Central memory CD4-positive, alpha-beta T cell (primary cell): ENCODE data around the gene TBC1D20.
"Not testable (repeated sequence)": the region's sequence is repeated elsewhere in the genome, so short reads cannot be mapped to it uniquely, and the experiment has no call there.

Experiments
- DNase-seq: peaks from one replicate; pipeline ENCODE4 v3.0.0; 2022
- total RNA-seq, 3 experiments: gene quantifications; one replicate each; lab custom pipeline; 2026; lab: John Stamatoyannopoulos, UW

Gene TBC1D20, protein sequence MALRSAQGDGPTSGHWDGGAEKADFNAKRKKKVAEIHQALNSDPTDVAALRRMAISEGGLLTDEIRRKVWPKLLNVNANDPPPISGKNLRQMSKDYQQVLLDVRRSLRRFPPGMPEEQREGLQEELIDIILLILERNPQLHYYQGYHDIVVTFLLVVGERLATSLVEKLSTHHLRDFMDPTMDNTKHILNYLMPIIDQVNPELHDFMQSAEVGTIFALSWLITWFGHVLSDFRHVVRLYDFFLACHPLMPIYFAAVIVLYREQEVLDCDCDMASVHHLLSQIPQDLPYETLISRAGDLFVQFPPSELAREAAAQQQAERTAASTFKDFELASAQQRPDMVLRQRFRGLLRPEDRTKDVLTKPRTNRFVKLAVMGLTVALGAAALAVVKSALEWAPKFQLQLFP
- 41.5 to 76.3 (median 53.8) reads per million in 3 experiments for total RNA-seq

DNA sequence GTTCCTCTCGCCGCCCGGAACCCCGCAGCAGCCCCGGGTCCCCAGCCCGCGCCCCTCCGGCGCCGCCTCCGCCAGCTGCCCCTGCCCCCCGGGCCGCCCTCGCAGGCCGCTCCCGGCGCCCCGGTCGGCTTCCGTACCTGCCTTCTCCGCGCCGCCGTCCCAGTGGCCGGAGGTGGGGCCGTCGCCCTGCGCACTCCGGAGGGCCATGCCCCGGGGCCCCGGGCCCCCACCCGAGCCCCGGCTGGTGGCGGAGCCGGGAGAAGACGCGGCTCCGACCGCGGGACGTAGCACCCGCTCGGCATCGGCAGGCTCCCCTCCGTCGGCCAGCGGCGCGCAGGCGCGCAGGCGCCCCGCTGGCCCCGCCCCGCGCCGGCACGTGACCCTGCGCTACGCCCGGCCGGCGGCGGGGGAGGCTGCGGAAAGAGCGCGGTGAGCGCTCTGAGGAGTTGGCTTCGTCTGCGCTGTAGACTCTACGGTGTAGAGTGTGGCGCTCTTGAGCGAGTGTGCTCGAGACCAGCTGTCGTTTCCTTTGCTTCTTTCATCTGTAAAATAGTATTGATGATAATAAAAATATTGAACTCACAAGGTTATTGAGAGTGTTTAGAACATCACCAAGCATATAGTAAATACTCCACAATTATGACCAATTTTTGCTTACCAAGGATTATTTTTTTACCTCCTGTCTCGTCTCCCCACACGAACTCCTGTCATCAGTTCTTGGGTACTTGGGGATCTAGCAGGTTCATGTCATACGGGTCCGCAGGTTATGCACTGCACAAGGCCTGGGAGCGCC, at the start of gene TBC1D20:
TSS of gene TBC1D20 (minus strand) at position 335 of the 793 bp plus-strand sequence. CDS start at position 207, 128 bp downstream.
- DNase-seq: peak; percentile 86

DNA sequence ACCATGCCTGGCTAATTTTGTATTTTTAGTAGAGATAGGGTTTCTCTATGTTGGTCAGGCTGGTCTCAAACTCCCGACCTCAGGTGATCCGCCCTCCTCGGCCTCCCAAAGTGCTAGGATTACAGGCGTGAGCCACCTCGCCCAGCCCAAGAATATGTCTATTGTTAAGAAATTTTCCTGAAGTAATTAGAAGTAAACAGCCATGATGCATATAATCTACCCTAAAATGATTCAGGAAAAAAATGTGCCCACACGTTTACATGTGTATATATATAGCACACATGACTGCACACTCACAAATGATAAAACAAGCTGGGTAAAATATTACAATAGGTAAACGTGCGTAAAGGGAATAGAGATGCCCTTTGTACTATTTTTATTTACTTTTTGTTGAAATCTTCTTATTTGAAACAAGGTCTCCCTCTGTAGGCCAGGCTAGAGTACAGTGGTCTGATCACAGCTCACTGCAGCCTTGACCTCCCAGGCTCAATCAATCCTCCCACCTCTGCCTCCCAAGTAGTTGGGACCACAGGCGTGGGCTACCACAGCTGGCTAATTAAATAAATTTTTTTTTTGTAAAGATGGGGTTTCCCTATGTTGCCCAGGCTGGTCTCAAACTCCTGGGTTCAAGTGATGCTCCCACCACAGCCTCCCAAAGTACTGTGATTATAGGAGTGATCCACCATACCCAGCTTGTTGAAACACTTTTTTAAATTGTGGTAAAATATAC, 48.2 kb upstream of the TBC1D20 start:
- not testable (repeated sequence) for DNase-seq

DNA sequence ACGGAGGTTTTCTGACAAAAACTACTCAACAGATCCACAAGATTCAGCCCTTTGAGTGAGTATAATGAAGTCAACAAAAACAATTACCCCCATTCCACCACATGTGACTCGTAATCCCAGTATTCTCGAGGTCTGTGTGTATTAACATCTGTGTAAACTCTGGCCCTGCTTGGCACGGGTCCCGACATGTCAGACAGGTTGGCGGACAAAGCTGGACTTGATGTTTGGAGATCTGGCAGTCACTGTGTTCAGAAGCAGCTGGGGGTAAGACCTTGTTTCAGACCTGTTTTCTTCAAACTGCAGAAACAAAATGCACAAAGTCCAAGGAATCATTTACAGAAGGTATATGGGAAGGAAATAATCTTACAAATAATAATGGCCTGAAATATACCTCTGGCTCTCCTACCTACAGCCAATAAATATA, 46.0 kb upstream of the TBC1D20 start:
- not testable (repeated sequence) for DNase-seq

DNA sequence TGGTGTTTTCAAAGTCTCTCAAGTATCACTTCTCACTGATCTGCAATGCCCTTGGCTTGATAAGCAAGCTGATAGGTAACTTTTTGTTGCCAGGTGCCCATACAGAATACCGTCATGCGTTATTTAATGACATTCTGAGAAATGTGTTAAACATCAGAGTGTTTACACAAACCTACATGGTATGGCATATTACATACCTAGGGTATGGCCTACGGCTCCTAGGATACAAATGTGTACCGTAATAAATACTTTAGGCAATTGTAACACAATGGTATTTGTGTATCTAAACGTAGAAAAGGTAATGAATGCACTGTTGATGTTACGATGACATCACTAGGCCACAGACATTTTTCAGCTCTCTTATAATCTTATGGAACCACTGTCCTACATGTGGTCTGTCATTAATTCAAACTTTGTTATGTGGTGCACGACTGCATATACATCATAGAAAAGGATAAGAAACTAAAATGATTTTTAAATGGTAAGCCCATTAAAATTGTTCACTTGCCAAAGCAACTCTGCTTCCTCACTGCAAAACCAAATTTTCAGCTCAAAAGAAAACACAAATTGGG, 45.5 kb upstream of the TBC1D20 start:
- DNase-seq: no peak

DNA sequence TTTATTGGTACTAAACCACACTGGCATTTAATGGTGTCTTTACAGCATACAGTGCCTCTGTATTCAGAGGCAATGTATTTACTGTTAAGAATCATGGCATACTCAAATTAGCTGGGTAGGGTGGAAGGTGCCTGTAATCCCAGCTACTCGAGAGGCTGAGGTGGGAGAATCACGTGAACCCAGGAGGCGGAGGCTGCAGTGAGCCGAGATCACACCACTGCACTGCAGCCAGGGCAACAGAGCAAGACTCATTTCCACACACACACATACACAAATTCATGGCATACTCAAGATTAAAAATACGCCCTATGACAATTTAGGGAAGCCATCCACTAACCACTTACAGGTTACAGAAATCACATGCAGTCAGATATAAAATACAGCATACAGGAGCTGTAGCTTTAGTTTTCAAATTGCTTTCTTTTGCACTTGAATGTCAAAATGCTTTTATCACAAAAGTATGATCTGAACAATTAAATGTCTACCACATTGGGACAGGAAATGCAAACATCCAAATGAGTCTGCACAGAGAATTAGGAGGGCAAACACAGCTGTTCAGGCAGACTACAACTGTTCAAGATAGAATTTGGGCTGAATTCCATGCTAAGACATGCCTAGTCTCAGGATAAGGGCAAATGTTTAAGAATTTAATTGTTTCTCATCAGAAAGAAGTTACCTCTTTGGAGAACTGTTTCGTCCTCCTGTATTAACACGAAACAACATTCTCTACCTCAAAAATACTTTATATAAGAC, 44.8 kb upstream of the TBC1D20 start:
- no peak for DNase-seq

DNA sequence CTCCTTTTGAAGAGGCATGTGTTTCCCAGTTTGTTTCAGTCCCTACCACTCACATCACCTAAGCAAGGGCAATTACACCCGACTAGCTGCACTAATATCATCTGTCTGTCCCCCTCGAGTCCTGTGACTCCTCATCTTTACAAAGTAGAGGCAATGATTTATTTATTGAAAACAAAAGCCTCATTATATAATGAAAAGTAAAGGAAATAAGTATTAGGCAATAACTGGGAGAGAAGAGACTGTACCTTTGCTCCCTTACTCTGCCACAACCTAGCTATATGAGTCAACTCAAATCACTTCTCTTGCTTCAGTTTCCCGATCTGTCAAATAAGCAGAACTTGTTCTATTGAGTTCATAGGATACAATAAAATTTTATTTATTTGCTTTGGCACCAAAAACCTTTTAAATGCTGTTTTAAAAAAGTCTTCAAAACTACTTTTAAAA, 42.3 kb upstream of the TBC1D20 start:
- DNase-seq: no peak

DNA sequence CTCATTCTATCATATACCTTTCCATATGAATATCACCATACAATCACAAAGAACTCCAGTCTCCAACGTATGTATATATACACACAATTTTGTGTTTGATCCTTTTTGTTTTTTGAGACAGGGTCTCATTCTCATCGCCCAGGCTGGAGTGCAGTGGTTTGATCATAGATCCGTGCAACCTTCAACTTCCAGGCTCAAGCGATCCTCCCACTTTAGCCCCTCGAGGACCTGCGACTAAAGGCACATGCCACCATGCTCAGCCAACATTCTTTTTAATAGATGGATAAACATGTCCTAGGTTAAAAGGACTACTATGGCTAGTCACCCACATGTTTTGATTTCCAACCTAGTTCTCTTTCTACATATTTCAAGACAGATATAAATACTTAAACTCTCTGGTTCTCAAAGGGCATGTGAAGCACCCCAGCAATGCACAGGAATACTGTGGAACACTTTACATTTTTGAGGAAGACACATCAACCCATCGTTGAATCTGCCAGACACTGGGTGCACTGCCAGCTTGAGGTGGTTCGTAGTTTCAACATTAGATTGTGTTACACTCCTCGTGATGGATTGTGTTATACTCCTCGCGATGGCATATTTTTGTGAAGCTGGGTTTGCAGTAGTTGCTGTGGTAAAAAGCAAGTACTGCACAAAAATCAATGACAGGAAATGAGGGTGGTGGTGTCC, 40.9 kb upstream of the TBC1D20 start:
- DNase-seq: no peak

DNA sequence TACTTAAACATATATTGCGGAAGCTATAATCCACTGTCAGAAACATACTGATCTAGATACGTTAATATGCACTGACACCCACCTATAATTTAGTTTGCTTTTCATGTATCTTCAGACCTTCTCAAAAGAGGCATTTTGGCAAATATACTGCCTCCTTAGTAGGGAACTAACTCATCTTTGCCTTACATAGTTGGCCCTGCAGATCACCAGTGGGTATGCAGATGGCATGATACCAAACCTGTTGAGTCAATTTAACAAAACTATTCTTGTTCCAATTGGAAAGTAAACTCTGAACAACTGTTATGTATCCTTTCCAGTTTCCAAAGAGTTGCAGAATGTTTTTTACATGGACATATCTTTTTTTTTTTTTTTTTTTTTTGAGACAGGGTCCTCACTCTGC, 35.6 kb upstream of the TBC1D20 start:
- no peak for DNase-seq

DNA sequence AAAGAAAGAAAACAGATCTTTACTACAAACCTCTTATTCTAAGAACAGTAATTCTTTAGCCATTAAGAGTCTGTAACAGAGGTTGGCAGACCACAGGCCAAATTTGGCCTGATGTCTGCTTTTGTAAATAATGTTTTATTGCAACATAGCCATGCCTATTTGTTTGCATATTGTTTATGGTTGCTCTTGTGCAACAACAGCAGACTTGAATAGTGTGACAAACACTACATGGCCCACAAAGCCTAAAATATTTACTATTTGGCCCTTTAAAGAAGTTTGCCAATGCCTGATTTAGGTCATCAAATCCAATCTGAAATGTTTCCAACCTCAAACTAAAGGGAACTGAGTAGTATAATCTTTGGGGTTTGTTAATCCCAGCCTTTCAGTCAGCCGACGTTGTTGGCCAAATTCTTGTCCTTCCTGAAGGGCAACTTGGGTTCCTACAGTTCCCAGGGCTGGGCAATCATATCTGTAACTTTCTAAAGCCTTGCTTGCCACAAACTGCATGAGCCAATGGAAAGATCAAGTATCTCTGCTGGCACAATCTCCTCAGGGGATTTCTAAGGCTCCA, 33.9 kb upstream of the TBC1D20 start:
- DNase-seq: no peak

DNA sequence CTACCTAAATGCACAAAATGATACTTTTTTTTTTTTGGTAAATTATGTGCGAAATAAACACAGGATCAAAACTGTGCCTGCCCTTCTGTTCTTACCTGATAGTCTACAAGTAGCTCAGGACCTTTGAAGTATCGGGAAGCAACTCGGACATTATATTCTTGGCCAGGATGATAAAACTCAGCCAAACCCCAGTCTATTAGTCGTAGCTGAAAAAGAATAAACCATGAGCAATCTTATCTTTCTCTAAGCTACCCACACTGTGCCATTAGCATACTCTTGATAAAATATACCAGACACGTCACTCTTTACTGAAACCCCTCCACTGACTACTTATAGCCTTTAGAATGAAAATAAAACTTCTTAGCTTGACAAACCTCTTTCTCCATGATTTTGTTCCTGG, 29.8 kb upstream of the TBC1D20 start:
- no peak for DNase-seq

DNA sequence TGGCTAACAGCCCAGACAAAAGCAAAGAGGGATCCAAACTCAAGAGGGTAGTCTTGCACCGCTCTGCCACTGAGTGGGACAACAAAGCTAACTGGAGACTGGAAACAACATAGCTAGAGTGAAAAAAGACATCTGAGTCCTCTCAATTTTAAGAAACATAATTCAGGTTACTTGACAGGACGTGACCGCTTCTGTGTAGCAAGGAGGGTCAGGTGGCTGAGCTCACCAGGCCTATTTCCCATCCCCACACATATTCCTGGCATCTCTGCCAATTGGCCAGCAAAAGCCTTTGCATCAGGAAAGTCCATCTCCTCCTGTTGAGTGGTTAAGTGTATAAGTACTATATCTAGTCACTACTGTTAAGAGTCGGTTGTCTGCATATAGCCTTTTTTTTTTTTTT, 25.3 kb upstream of the TBC1D20 start:
- no peak for DNase-seq

DNA sequence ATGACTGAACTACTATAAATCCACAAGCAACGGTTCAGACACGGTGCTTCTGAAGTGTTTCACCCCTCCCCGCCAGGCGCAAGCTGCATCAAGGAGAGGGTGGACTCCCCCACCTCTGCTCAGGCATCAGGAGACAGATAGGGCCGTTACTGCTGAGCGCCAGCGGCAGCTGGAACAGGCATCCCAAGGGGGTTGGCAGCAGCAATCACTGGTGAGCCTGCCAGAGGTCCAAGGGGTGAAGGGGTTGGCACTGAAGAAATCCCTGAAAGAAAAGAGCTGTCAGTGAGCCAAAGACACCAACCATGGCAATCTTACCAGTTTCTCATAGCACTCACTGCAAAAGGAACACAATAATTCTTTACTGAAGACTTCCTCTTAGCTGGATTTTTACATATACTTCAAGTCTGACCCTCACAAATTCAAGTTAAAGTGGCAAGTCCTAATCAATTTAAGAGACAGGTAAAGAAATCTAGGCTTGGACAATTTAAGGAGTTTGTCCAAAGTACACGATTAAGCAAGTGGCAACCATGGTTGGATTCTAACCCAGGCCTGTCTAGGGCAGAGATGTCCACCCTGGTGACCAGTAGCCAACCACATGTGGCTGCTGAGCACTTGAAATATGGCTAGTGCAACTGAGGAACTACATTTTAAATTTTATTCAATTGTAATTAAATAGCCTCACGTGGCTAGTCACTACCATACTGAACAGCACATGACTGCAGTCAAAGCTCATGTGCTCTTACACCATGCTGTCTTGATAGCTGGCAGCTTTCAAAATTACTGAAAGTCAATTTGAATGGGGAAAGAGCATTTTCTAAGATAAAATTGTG, 21.7 kb upstream of the TBC1D20 start:
- no peak for DNase-seq

DNA sequence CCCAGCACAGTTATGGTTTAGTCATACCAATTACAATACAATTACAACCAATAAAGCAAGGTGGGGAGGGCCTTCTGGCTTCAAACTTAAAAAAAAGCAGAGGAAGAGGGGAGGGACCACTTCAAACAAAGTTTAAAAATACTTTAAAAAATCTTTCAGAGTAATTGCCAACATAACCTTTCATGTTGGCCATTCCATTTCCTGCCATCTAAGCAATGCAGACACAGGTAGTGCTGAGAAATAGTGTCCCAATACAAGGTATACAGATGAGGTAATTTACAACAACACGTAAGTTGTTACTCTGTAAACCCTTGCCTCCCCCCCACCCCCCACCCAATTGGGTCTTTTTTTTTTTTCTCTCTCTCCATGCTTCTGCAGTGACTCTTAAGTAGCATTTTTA, 18.8 kb upstream of the TBC1D20 start:
- DNase-seq: peak; percentile 44

DNA sequence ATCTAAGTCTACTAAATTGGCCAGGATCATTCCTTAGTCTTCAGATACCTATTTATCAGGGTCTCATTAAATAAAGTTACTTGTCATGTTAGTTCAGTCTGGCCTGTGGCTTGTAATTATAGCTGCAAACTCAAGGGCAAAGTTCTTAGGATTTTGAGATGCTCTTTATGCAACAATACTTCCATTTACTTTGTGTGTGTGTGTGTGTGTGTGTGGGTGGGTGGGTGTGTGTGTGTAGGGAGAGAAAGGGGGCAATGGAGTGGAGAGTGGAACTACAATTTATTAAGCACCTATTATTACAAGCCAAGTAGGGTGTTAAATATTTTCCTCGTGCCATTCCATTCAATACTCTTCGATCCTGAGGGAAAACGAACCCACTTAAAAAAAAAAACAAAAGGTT, 17.7 kb upstream of the TBC1D20 start:
- DNase-seq: no peak

DNA sequence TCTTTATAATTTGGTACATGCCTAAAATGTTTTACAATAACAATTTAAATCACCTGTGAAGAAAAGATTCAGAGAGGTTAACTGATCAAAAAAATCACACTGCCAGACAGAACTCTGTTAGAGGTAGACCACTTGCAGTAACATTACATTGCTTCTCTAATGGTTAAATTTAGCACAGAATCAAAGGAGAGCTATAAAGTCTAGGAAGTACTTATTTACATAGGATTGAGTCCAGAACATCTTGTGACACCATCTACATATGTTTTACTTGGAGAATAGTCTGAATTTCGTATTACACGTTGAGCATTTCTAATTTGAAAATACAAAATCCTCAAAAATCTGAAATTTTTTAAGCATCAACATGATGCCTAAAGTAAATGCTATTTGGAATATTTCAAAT, 17.2 kb upstream of the TBC1D20 start:
- DNase-seq: no peak

DNA sequence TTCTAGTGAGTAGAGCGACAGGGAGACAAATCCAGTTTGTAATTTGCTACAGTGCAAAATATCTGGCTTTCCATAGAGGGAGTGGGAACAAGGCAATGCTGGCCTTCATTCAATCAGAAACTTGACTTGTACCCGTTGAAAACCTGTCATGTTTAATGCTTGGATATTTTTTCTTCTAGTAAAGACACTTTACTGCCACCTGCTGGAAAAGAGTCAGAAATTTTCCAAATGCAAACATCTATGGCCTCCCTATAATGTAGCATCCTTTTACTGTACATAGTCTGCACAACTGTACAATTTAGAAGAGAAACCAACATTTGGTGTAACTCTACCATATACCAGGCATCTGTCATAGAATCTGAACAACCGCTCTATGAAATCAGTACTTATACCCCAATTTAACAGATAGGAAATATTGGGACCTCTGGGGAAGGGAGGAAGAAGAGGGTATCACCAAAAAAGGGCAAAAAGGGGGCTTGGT, 16.7 kb upstream of the TBC1D20 start:
- DNase-seq: peak; percentile 60

DNA sequence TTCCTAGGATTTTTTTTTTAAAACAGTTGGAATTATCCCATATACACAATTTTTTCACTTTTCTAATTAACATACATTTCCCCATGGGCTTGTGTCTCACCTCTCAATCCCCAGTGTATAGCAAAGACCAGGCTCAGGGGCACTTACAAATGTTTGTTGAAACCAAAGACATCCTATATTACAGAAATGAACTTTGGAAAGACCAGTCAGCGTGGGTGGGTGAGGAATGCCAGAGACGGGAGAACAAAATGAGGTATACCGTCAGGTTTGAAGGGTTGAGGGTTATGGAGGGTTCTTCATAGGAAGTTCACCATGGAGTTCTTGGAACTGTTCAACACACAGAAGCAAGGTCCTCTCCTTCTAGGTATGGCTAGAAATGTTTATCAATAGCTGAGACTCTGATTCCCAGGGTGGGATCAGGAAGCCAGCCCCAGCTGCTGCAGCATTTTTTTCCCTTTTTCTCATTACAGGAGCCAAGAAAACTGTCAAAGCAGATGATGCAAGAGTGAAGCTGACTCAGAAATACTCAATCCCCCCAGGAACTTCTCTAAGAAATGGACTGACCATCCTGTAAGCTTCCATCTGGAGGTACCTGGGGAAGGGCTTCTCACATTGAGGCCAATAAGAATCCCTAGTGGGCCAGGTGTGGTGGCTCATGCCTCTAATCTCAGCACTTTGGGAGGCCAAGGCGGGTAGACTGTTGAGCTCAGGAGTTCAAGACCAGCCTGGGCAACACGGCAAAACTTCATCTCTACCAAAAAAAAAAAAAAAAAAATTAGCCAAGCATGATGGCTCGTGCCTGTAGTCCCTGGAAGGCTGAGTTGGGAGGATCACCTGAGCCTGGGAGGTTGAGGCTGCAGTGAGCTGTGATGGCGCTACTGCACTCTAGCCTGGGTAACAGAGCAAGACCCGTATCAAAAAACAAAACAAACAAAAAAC, 15.9 kb upstream of the TBC1D20 start:
- no peak for DNase-seq

DNA sequence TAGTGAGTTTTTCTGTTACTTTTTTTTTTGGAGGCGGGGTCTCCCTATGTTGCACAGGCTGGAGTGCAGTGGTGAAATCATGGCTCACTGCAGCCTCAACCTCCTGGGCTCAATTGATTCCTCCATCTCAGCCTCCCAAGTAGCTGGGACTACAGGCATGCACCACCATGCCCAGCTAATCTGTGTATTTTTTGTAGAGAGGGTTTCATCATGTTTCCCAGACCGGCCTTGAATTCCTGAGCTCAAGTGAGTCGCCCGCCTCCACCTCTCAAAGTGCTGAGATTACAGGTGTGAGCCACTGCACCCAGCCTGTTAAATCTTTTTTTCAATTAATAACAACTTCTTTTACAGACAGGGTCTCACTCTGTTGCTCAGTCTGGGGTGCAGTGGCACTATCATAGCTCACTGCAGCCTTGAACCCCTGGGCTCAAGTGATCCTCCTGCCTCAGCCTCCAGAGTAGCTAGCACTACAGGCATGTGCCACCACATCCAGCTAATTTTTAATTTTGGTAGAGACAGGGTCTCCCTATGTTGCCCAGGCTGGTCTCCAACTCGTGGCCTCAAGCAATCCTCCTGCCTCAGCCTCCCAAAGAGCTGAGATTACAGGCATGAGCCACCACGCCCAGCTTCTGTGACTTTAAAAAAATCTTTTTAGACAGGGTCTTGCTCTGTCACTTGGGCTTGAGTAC, 14.4 kb upstream of the TBC1D20 start:
- DNase-seq: not testable (repeated sequence)
